HUDEP-2 (cell line): Measurements from ENCODE around the gene DLGAP4.
A peak's percentile ranks its signal among the peaks of the same experiment; 100 is the strongest.

Experiments
- DNase-seq, 76 experiments: peaks; one replicate each; lab custom pipeline; 2025; ENCODE audit not compliant: unreplicated experiment in 76 of 76; lab: John Stamatoyannopoulos, UW

The DLGAP4 gene

GRCh38 chr20:36439040-36439730, 133.0 kb downstream of the DLGAP4 start:
- peak in 43 of 76 experiments; percentile 3 to 58 (median 28) for DNase-seq

GRCh38 chr20:36439731-36440072, 133.6 kb downstream of the DLGAP4 start:
- DNase-seq: no peak

- DNase-seq: no peak
Observed at GRCh38 chr20:36440370-36441026, 134.4 kb downstream of the DLGAP4 start.

GRCh38 chr20:36441027-36441414, 134.9 kb downstream of the DLGAP4 start:
- DNase-seq: no peak

- no peak for DNase-seq
Observed at GRCh38 chr20:36441416-36441815, 135.3 kb downstream of the DLGAP4 start.

GRCh38 chr20:36445847-36446246, 139.7 kb downstream of the DLGAP4 start:
- DNase-seq: no peak

- DNase-seq: no peak
Observed at GRCh38 chr20:36446557-36446956, 140.4 kb downstream of the DLGAP4 start.

- DNase-seq: no peak
Observed at GRCh38 chr20:36447101-36447500, 141.0 kb downstream of the DLGAP4 start.

GRCh38 chr20:36449663-36450062, 143.5 kb downstream of the DLGAP4 start:
- DNase-seq: no peak

- no peak for DNase-seq
Observed at GRCh38 chr20:36454332-36454697, 148.2 kb downstream of the DLGAP4 start.

GRCh38 chr20:36454698-36455427, 148.7 kb downstream of the DLGAP4 start:
- no peak for DNase-seq

- no peak for DNase-seq
Observed at GRCh38 chr20:36455972-36456625, 150.0 kb downstream of the DLGAP4 start.

- DNase-seq: peak in 73 of 76 experiments; percentile 34 to 91 (median 83)
Observed at GRCh38 chr20:36460648-36461599, 154.8 kb downstream of the DLGAP4 start.

- peak in 28 of 76 experiments; percentile 5 to 76 (median 48) for DNase-seq
Observed at GRCh38 chr20:36461600-36462439, 155.7 kb downstream of the DLGAP4 start.

GRCh38 chr20:36462440-36463211, 156.5 kb downstream of the DLGAP4 start:
- DNase-seq: peak in 26 of 76 experiments; percentile 4 to 51 (median 14)

GRCh38 chr20:36463212-36464061, 157.3 kb downstream of the DLGAP4 start:
- no peak for DNase-seq
